ENCODE data around the gene CMTR1.

Gene CMTR1

GRCh38 chr6:37463110-37463509, 30.1 kb downstream of the CMTR1 start:
- DNase-seq = no peak
- in situ Hi-C loops (cut with HindIII; ENCODE audit: low pct_ligation_motif_present, low pct_unique_long_range_greater_than_20kb, low sequenced_read_pairs) = no loop called here

GRCh38 chr6:37467718-37468117, 34.7 kb downstream of the CMTR1 start:
- DNase-seq = no peak
- in situ Hi-C loops (cut with HindIII; ENCODE audit: low pct_ligation_motif_present, low pct_unique_long_range_greater_than_20kb, low sequenced_read_pairs) = no loop called here

GRCh38 chr6:37473364-37474095, 40.5 kb downstream of the CMTR1 start:
- DNase-seq = no peak
- in situ Hi-C loops (cut with HindIII; ENCODE audit: low pct_ligation_motif_present, low pct_unique_long_range_greater_than_20kb, low sequenced_read_pairs) = no loop called here

- no peak for DNase-seq
- in situ Hi-C loops (cut with HindIII; ENCODE audit: low pct_ligation_motif_present, low pct_unique_long_range_greater_than_20kb, low sequenced_read_pairs) = no loop called here
These were observed 41.3 kb downstream of the CMTR1 start for GRCh38 chr6:37474316-37474715.

GRCh38 chr6:37477191-37477590, 44.2 kb downstream of the CMTR1 start:
- in situ Hi-C loops (cut with HindIII; ENCODE audit: low pct_ligation_motif_present, low pct_unique_long_range_greater_than_20kb, low sequenced_read_pairs) = no loop called here
- no peak for DNase-seq

DNA sequence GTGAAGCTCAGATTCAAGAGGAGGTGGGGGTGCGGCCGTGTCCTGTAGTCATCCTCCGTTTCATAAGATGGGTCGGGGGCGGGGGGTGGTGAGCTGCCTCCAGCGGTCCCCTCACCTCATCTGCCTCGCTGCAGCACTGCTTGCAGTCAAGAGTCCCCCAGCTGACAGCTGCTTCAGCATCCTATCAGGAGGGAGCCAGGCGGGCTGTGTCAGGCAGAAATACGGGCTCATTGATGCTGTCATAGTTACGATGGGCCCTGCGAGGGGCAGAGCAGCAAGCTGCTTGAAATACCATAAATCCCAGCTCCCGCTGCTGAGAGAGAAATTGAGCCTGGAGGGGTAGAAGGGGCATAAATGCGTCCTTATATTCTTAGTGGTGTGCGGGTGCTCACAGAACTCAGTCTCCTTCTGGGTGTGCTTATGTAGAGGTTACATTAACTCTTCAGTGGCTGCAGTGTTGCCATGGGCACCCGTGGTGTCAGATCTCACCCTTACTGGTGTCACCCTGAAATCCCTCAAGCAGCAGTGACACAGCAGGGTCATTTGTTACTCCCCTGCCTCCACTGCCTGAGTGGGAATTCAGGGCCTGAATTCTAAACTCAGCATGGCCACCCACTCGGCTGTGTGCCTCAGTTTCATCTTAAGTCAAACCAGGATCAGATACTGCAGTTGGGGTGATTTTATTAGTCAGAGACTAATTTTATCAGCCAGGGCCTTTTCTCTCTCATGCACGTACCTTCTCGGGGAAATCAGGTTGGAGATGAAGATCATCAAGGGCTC, 44.8 kb downstream of the CMTR1 start:
- no peak for DNase-seq
- in situ Hi-C loops (cut with HindIII; ENCODE audit: low pct_ligation_motif_present, low pct_unique_long_range_greater_than_20kb, low sequenced_read_pairs) = no loop called here

DNA sequence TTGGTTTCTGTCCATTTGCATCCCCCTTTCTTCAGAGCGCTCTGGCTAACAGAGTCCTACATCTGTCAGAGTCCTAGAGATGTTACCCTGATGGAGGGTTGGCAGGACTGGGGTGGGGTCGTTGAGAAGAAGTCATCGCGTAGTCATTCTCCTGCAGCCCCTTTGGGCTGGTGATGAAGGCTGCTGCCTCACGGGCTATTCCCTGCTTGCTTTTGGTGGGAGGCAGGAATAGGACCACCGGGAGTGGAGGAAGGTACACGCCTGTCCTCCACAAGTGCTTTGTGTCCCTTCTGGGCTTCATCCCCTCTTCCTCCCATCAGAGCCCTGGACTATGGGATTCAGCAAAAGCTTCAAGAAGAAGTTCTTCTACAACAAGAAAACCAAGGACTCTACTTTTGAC, 45.8 kb downstream of the CMTR1 start:
- in situ Hi-C loops (cut with HindIII; ENCODE audit: low pct_ligation_motif_present, low pct_unique_long_range_greater_than_20kb, low sequenced_read_pairs) = no loop called here
- DNase-seq = no peak

DNA sequence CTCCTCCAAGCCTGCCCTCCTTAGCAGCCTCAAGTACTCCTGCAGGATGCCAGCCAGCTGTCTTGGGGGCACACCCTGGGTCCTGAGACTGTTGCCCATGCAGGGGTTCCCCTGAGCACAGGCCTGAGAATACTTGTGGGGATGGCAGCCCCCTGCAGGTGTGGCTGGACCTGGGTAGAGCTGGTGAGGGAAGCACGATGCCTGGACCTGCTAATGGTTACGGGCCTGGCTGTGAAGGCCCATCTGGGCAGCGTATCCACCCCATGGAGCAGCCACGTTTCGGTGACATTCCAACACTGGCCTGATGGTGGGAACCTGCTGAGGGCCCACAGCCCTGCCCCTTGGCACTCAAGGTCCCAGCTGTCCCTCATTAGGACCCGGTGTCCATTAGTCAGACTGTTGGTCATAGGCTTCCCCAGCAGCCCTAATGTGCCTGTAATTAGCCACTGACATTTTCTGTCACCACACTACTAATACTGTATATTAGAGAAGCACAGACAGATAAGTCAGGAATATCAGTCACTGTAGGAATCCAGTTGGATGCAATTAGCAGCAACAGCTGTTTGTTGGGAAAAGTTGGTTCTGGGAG, 46.3 kb downstream of the CMTR1 start:
- in situ Hi-C loops (cut with HindIII; ENCODE audit: low pct_ligation_motif_present, low pct_unique_long_range_greater_than_20kb, low sequenced_read_pairs) = no loop called here

DNA sequence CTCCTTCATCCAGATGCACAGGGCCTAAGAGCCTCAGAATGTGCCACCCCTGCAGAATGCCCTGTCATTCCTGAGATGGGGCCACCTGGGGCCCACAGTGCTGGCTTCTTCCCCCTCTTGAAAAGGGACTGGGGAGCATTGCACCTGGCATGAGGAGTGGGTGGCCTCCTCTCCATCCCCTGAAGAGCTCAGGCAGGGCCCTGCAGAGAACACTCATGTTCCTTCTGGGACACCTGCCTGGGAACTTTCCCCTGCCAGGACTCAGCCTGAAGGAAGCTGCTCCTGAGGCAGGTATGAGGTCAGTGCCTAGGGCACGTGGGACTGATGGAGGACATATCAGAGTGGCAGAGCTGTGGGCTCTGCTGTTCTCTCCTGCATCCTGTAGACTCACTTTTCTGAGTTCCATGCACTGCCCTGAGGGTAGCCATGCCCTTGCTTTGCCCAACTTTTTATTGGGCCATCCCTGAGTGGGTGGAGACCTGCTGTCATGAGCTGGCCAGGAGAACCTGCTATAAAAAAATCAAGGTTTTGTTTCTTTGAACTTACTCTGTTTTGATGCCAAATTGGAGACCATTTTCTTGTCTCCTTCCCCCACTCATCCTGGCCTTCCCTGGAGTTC, 47.2 kb downstream of the CMTR1 start:
- in situ Hi-C loops (cut with HindIII; ENCODE audit: low pct_ligation_motif_present, low pct_unique_long_range_greater_than_20kb, low sequenced_read_pairs) = no loop called here
- no peak for DNase-seq

More for the DNA sequence above, 46.3 kb downstream of the CMTR1 start:
- DNase-seq = no peak

DNA sequence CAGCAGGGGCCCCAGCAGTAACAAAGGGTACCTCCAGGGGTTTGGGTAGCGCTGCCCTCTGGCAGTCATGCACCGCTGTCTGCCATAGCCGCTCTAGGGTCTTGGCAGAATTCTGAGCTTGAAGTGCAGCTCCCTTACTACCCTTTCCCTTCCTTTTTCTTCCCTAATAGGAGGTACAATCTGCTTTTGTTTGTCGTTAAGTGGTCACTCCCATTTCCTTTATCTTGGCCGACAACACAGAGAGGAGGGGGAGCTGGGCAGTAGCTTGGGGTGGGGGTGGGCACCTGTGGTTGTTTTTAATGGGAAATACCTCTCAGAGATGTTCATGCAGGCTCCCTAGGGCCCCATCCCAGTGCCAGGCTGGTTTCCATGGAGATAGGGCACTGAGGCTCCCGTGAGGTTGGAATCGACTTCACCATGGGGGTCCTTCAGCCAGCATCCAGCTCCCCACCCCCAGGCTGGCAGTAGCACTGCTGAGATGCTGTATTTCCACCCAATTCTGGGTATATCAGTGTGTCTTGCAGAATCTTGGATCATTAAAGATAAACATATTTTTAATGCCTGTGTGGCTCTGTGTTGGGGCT, 48.0 kb downstream of the CMTR1 start:
- in situ Hi-C loops (cut with HindIII; ENCODE audit: low pct_ligation_motif_present, low pct_unique_long_range_greater_than_20kb, low sequenced_read_pairs) = no loop called here
- no peak for DNase-seq

- in situ Hi-C loops (cut with HindIII; ENCODE audit: low pct_ligation_motif_present, low pct_unique_long_range_greater_than_20kb, low sequenced_read_pairs) = no loop called here
- DNase-seq = no peak
These were observed 48.9 kb downstream of the CMTR1 start for GRCh38 chr6:37481711-37482605.

- in situ Hi-C loops (cut with HindIII; ENCODE audit: low pct_ligation_motif_present, low pct_unique_long_range_greater_than_20kb, low sequenced_read_pairs) = no loop called here
- DNase-seq = no peak
These were observed 49.7 kb downstream of the CMTR1 start for GRCh38 chr6:37482606-37483251.

GRCh38 chr6:37483252-37483901, 50.4 kb downstream of the CMTR1 start:
- in situ Hi-C loops (cut with HindIII; ENCODE audit: low pct_ligation_motif_present, low pct_unique_long_range_greater_than_20kb, low sequenced_read_pairs) = no loop called here
- DNase-seq = no peak

GRCh38 chr6:37483917-37484785, 51.1 kb downstream of the CMTR1 start:
- DNase-seq = peak; percentile 48
- in situ Hi-C loops (cut with HindIII; ENCODE audit: low pct_ligation_motif_present, low pct_unique_long_range_greater_than_20kb, low sequenced_read_pairs) = no loop called here

DNA sequence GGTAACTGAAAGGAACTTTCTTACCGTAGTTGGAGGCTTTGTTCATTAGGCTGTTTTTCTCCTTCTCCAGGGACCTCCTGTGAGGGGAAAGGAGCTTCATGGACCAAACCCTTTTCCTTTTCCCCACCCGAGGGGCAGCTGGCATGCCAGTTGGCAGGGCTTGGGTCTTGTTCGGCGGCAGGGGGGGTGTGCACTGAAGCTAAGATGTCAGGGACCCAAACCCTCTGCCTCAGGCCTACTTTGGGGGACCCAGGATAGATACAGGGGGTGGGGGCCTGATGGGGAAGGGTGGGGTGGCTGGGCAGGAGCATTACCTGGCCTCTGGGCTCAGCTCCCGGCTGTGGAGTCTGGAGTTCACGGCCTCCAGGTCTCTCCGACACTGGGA, 51.8 kb downstream of the CMTR1 start:
- in situ Hi-C loops (cut with HindIII; ENCODE audit: low pct_ligation_motif_present, low pct_unique_long_range_greater_than_20kb, low sequenced_read_pairs) = no loop called here

DNA sequence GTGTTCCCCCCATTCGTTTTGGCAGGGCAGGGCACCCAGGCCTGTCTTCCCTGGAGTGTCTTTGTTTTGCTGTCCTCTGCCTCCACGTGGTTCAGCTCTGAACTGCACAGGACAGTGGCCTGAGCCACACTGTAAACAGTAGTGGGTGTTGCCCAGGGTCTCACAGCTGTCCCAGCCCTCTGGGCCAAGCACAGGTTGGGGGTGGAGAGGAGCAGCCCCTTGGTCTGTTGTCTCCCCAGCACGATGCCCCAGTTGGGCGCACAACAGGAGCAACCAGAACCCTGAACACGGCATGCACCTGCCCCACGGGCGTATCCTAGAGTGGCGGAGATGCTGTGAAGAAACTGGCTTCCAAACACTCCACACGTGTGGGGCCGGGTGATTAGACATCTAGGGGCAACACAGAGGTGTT, 52.3 kb downstream of the CMTR1 start:
- in situ Hi-C loops (cut with HindIII; ENCODE audit: low pct_ligation_motif_present, low pct_unique_long_range_greater_than_20kb, low sequenced_read_pairs) = no loop called here
- DNase-seq = no peak

More for the DNA sequence above, 51.8 kb downstream of the CMTR1 start:
- DNase-seq = no peak

All from ACHN (cell line).